NCI-H446 treated with DMSO at 0.1 percent for 48 hours (cell line): ENCODE results near the gene SALL4.
"Not testable (repeated sequence)": the region's sequence is repeated elsewhere in the genome, so short reads cannot be mapped to it uniquely, and the experiment has no call there.

ENCODE experiments used
- DNase-seq: peaks from one replicate; lab custom pipeline; 2025; lab: John Stamatoyannopoulos, UW

Gene SALL4

GRCh38 chr20:51802170-51802751, at the start of gene SALL4:
Gene SALL4 (minus strand): TSS chr20:51802521. CDS start chr20:51802408, 113 bp downstream.
- no peak for DNase-seq

- DNase-seq: no peak
Measured at GRCh38 chr20:51848346-51848745, 46.0 kb upstream of the SALL4 start.

- DNase-seq: no peak
Measured at GRCh38 chr20:51840865-51841264, 38.5 kb upstream of the SALL4 start.

- DNase-seq: no peak
Measured at GRCh38 chr20:51837876-51838420, 35.6 kb upstream of the SALL4 start.

- no peak for DNase-seq
Measured at GRCh38 chr20:51837436-51837835, 35.1 kb upstream of the SALL4 start.

- no peak for DNase-seq
Measured at GRCh38 chr20:51833326-51833725, 31.0 kb upstream of the SALL4 start.

GRCh38 chr20:51832276-51832675, 30.0 kb upstream of the SALL4 start:
- no peak for DNase-seq

- DNase-seq: no peak
Measured at GRCh38 chr20:51831866-51832265, 29.5 kb upstream of the SALL4 start.

- no peak for DNase-seq
Measured at GRCh38 chr20:51830538-51830937, 28.2 kb upstream of the SALL4 start.

- no peak for DNase-seq
Measured at GRCh38 chr20:51828762-51829161, 26.4 kb upstream of the SALL4 start.

GRCh38 chr20:51826372-51826771, 24.1 kb upstream of the SALL4 start:
- DNase-seq: no peak

GRCh38 chr20:51818479-51819008, 16.2 kb upstream of the SALL4 start:
- no peak for DNase-seq

- DNase-seq: not testable (repeated sequence)
Measured at GRCh38 chr20:51816856-51817255, 14.5 kb upstream of the SALL4 start.

- no peak for DNase-seq
Measured at GRCh38 chr20:51815383-51816076, 13.2 kb upstream of the SALL4 start.

- DNase-seq: no peak
Measured at GRCh38 chr20:51812861-51813260, 10.5 kb upstream of the SALL4 start.

GRCh38 chr20:51811514-51812128, 9.3 kb upstream of the SALL4 start:
- no peak for DNase-seq

GRCh38 chr20:51811042-51811355, 8.7 kb upstream of the SALL4 start:
- DNase-seq: no peak

- DNase-seq: no peak
Measured at GRCh38 chr20:51810155-51811041, 8.1 kb upstream of the SALL4 start.

- no peak for DNase-seq
Measured at GRCh38 chr20:51807720-51808250, 5.5 kb upstream of the SALL4 start.

- no peak for DNase-seq
Measured at GRCh38 chr20:51804754-51805153, 2.4 kb upstream of the SALL4 start.

GRCh38 chr20:51803148-51803854, 980 bp upstream of the SALL4 start:
- no peak for DNase-seq
